ENCODE results near the gene MPO. TPM values are rescaled to one million over a fixed set of nuclear protein-coding genes. Genes with fewer than 3 reads are reported as not detected.

MPO gene
- total RNA-seq, 4 donors from 2014 or later: 0.10 TPM; not detected in 3

DNA sequence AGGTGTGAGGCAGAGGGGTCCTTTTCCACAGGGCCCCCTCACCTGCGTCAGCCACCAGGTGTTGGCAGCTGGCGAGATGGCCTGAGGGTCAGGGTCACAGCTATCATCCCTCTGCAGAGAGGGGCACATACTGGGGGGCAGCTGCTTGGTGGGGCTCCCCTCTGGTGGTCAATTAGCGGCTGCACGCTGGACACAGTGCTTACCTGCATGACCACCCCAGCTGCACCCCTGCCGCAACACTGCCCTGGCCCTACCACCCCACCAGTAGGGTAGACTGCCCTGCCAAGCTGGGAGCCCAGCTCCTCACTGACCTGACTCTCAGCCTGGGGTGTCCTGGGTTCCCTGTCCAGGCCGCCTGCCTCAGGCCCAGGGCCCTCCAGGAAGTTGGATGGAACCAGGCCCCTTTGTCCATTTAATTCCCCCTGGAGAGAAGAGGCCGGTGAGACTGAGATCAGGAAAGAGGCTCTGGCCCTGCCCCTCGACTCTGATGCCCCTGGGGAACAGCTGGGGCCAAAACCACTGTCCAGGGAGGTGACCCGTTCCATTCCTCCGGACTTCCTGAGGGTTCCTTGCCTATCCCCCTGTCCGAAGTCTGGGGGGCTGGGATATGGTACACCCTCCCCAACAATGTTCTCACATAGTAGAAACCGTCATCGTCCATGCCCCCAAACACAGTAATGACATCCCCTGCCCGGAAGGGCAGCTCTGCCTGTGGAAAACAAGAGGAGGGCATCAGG is 24.2 kb upstream of the MPO start:
- DNase-seq (ENCODE audit: low spot score in 2 of 2): peak in 1 of 2 donors; percentile 84
- WGBS, 2 donors: 82 to 88% methylated on average over 13 to 14 of the region's 14 CpGs
- intact Hi-C loops (cut with DNase I; ENCODE audit: low total_unique reads): no loop called here
- TF ChIP-seq, protein P1, sequence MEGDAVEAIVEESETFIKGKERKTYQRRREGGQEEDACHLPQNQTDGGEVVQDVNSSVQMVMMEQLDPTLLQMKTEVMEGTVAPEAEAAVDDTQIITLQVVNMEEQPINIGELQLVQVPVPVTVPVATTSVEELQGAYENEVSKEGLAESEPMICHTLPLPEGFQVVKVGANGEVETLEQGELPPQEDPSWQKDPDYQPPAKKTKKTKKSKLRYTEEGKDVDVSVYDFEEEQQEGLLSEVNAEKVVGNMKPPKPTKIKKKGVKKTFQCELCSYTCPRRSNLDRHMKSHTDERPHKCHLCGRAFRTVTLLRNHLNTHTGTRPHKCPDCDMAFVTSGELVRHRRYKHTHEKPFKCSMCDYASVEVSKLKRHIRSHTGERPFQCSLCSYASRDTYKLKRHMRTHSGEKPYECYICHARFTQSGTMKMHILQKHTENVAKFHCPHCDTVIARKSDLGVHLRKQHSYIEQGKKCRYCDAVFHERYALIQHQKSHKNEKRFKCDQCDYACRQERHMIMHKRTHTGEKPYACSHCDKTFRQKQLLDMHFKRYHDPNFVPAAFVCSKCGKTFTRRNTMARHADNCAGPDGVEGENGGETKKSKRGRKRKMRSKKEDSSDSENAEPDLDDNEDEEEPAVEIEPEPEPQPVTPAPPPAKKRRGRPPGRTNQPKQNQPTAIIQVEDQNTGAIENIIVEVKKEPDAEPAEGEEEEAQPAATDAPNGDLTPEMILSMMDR (IDR thresholded peaks at IDR 0.05): no peak
- TF ChIP-seq POLR2A (IDR thresholded peaks at IDR 0.05): no peak
- no peak overlapping the region for H3K4me3 ChIP-seq (ENCODE audit: low read depth, poor library complexity, severe bottlenecking)

DNA sequence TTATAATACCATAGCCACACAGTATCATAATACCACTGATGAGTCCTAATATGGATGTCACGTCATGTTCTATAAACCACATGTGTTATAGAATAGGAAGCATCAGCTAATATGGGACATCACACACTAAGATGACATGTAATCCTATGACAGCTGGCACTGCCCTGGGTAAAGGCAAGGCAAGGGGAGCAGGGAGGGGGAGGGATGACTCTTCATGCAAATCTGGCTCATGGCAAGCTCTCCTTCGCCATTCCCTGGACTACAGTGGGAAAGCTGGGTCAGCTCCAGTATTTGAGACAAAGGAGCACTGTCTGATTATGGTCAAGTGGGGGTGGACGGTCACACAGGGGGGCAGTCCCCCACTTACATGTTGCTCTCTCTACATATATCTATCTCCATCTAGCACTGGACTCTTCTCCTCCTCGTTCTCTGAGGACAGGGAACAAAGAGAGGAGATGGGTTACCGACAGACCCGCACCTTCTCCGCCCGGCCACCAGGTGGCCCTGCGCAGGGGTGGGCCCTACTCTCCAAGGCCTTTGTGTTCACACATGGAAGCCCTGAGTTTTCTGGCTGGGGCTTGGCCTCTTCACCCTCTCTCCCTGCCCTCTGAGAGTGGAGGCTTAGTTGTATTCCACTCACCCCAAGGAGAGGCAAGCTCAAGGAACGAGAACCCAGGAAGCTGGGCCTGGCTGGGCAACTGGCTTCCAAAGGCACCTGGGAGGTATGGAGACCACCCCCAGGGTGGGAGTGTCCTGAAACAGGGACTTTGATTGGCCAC is 23.4 kb upstream of the MPO start:
- H3K4me3 ChIP-seq (ENCODE audit: low read depth, poor library complexity, severe bottlenecking): no peak overlapping the region
- intact Hi-C loops (cut with DNase I; ENCODE audit: low total_unique reads): no loop called here
- DNase-seq (ENCODE audit: low spot score in 2 of 2): peak in 1 of 2 donors; percentile 82
- no peak for TF ChIP-seq POLR2A (IDR thresholded peaks at IDR 0.05)
- WGBS, 2 donors: 44 to 49% methylated on average over 10 of the region's 10 CpGs

DNA sequence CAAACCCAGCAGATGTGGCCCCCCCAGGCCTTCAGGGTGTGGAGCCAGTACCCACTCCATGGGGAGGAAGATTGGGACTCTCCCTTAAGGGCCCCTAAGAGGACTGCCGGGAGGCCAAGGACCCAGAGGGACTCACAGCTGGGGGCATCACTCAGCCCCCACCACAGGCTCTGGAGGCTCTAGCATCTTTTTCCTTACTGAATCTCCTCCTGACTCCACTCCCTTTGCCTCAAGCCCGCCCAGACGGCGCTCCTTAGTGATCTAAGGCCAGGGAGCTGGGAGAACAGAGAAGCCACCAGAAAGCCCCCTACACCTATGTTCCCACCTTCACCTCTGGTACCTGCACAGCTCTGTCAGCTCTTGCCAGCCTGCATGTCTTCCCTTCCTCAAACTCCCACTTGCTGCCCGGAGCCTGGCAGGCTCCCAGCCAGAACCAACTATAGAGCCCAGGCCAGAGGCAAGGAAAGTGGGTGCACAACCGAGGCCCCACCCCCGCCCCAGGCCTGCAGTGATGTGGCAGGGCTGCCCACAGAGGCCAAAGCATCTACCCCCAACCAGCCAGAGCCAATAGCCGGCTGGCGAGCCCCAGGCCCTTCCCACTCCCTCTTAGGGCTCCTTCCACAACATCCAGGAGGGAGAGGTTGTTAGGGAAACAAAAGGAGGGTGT is 22.3 kb upstream of the MPO start:
- no peak overlapping the region for H3K4me3 ChIP-seq (ENCODE audit: low read depth, poor library complexity, severe bottlenecking)
- peak in 1 of 2 donors; percentile 63 for DNase-seq (ENCODE audit: low spot score in 2 of 2)
- intact Hi-C loops (cut with DNase I; ENCODE audit: low total_unique reads): no loop called here
- TF ChIP-seq, protein P1 (IDR thresholded peaks at IDR 0.05): no peak
- TF ChIP-seq POLR2A (IDR thresholded peaks at IDR 0.05): no peak
- WGBS, 2 donors: 76 to 89% methylated on average over 9 of the region's 9 CpGs

DNA sequence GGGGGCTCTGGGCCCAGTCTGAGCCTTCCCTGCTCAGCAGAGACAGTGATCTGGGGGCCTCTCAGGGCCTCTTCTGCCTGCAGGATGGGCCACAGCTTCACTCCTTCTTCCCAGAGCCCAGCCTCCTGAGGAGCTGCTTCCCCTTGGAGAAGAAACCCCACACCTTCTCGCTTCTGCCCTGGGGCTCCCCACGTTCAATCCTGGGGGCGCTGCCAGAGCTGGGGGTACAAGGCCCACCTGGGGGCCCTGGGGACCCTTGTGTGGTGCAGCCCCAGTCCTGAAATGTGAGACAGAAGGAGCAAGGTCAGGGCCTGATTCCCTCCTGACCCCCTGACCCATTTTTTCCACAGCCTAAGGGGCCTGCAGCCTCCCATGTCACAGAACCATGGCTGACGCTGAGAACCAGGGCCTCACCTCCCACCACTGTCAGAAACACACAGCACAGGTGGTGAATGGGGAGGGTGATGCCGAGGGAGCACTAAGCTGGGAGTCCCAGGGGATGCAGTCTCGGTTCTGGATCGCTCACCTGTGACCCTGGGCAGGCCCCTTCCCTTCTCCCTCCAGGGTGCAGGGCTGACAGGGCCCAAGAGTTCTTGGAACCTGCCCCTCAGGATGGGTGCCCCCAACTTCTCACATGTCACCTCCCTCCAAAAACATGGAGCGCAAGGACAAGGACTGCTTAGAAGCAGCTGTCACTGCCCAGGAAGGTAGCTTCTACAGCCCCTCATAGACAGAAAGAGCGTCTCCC is 21.6 kb upstream of the MPO start:
- no peak overlapping the region for H3K4me3 ChIP-seq (ENCODE audit: low read depth, poor library complexity, severe bottlenecking)
- peak; percentile 9 to 72 for DNase-seq (ENCODE audit: low spot score in 2 of 2)
- TF ChIP-seq, protein P1 (IDR thresholded peaks at IDR 0.05): no peak
- no peak for TF ChIP-seq POLR2A (IDR thresholded peaks at IDR 0.05)
- WGBS, 2 donors: 92 to 94% methylated on average over 8 to 9 of the region's 9 CpGs
- intact Hi-C loops (cut with DNase I; ENCODE audit: low total_unique reads): no loop called here

DNA sequence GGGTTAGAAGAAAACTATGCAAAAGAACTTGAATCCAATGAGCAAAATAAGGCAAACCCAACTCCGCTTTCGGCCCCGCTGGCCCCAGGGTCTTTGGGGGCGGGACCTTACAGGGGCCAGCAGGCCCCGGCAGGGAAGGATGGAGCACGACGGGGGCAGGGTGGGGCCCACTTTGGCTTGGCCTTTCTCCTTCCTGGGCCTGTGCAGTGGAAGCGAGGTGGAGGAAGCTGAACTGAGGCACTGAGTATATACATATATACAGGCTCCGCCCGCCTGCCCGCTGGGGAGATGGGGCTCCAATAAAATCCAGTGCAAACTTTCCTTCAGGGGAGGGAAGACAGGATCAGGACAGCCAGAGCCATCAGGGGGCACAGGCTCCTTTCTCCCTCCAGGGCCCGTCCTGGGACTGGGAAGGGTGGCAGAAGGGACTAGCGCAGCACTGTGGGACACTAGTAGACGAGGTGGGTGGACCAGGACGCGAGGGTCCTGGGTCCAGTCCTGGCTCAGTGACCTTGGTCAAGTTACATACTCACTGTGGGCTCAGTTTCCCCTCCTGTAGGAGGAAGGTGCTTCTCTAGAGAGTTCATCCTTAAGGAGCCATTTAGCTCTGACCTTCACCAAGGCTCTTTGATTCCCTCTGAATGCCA is 20.9 kb upstream of the MPO start:
- H3K4me3 ChIP-seq (ENCODE audit: low read depth, poor library complexity, severe bottlenecking): no peak overlapping the region
- TF ChIP-seq, protein P1 (IDR thresholded peaks at IDR 0.05): no peak
- TF ChIP-seq POLR2A (IDR thresholded peaks at IDR 0.05): no peak
- peak in 1 of 2 donors; percentile 79 for DNase-seq (ENCODE audit: low spot score in 2 of 2)
- intact Hi-C loops (cut with DNase I; ENCODE audit: low total_unique reads): no loop called here
- WGBS, 2 donors: 76 to 85% methylated on average over 16 of the region's 16 CpGs
